Upper lobe of left lung (tissue), 6 donors: Measurements from ENCODE around the gene KRTAP5-7. TPM values are rescaled to one million over a fixed set of nuclear protein-coding genes. Genes with fewer than 3 reads are reported as not detected.

Source experiments
- ATAC-seq, 2 donors: fragments of 200-7000 bp; cut with Tn5 transposase; one replicate each; pipeline ENCODE4 v1.9.1; 2022; ENCODE audit warnings: mild to moderate bottlenecking in 2 of 2, moderate library complexity in 2 of 2; ENCODE audit not compliant: low FRiP score in 2 of 2
- DNase-seq, 2 donors: peaks; one replicate each; pipeline ENCODE4 v3.0.0-alpha.2; 2019 to 2020
- H3K27ac ChIP-seq, 4 donors: fragments of 200-600 bp; sonication (generic); one replicate each; pipeline ENCODE4 v1.5.1; 2016 to 2019
- H3K27me3 ChIP-seq, 4 donors: fragments of 200-600 bp; sonication (generic); one replicate each; pipeline ENCODE4 v1.5.1; 2017 to 2019
- H3K36me3 ChIP-seq, 4 donors: fragments of 200-600 bp; sonication (generic); one replicate each; pipeline ENCODE4 v1.5.1; 2016 to 2019
- H3K4me1 ChIP-seq, 4 donors: fragments of 200-600 bp; sonication (generic); one replicate each; pipeline ENCODE4 v1.5.1; 2018 to 2019
- H3K4me3 ChIP-seq, 4 donors: fragments of 200-600 bp; sonication (generic); one replicate each; pipeline ENCODE4 v1.5.1; 2017 to 2019; ENCODE audit warnings: mild to moderate bottlenecking in 2 of 4, moderate library complexity in 1 of 4
- H3K9me3 ChIP-seq, 4 donors: fragments of 200-600 bp; sonication (generic); one replicate each; pipeline ENCODE4 v1.5.1; 2018 to 2019
- CTCF ChIP-seq, 6 experiments: fragments of 450-650 bp in 4 of 6; fragments of 200-600 bp in 2 of 6; sonication (generic) in 2 of 6; IDR thresholded peaks; one replicate each; pipeline ENCODE4 v1.5.1; 2016 to 2019; ENCODE audit warnings: antibody characterized with exemption in 6 of 6
- EP300 ChIP-seq, 4 donors: sonication (generic); formaldehyde crosslinking; IDR thresholded peaks; one replicate each; pipeline ENCODE4 v1.5.1; 2017; ENCODE audit warnings: antibody characterized with exemption in 4 of 4, control low read depth in 2 of 4
- POLR2A ChIP-seq, 4 donors: fragments of 450-650 bp; IDR thresholded peaks; one replicate each; pipeline ENCODE4 v1.5.1; 2016 to 2017; ENCODE audit warnings: antibody characterized with exemption in 4 of 4, mild to moderate bottlenecking in 2 of 4
- POLR2AphosphoS5 ChIP-seq, 2 donors: sonication (generic); formaldehyde crosslinking; IDR thresholded peaks; one replicate each; pipeline ENCODE4 v1.5.1; 2017; ENCODE audit warnings: antibody characterized with exemption in 2 of 2
- WGBS, 2 donors: methylation state at CpG; one replicate each; pipeline ENCODE4 v1.1.5; 2017 to 2018; 5-methylcytosine and 5-hydroxymethylcytosine counted together
- total RNA-seq, 6 donors: library from RNA; depleted of rRNA in 4 of 6; stranded (reverse); fragments of >200 nt in 4 of 6; gene quantifications; one replicate each; pipeline versions ENCODE4 v1.1.0 to v1.2.1, GENCODE V29; 2016 to 2021
- donor health status: DM: no; HTN: no; CAD: no; lungs with moderate emphysema.
- donor health status: DM: no; HTN: yes; CAD: no; lungs with severe emphysema.

KRTAP5-7 gene
- total RNA-seq, 6 donors from 2014 or later, result 0.20 to 0.98 TPM; not detected in 4

GRCh38 chr11:71482216-71482615 lies 44.9 kb upstream of the KRTAP5-7 start:
- Histone ChIP-seq H3K27me3 (no peaks in the 10 kb centered on the region), H3K27ac (no peak overlapping the region), H3K4me3 (no peak overlapping the region), H3K36me3 (peaks cover 21 to 97% (median 86%) of the 10 kb centered on the region in 4 donors), H3K4me1 (no peaks in the 10 kb centered on the region), H3K9me3 (no peaks in the 10 kb centered on the region)
- WGBS, 2 donors, result 97 to 100% methylated on average over 3 to 6 of the region's 18 CpGs
- ATAC-seq, result no peak
- no peak for TF ChIP-seq CTCF (IDR thresholded peaks at IDR 0.05)
- TF ChIP-seq POLR2A (IDR thresholded peaks at IDR 0.05), result no peak
- no peak for TF ChIP-seq POLR2AphosphoS5 (IDR thresholded peaks at IDR 0.05)
- peak in 1 of 2 donors; percentile 57 for DNase-seq

GRCh38 chr11:71482746-71483364 lies 44.2 kb upstream of the KRTAP5-7 start:
- 95 to 99% methylated on average over 5 to 13 of the region's 13 CpGs for WGBS, 2 donors
- Histone ChIP-seq H3K4me1 (no peaks in the 10 kb centered on the region), H3K36me3 (peaks cover 21 to 95% (median 80%) of the 10 kb centered on the region in 4 donors), H3K27ac (no peak overlapping the region), H3K4me3 (no peak overlapping the region), H3K27me3 (no peaks in the 10 kb centered on the region), H3K9me3 (no peaks in the 10 kb centered on the region)
- TF ChIP-seq CTCF (IDR thresholded peaks at IDR 0.05) (no peak), POLR2AphosphoS5 (IDR thresholded peaks at IDR 0.05) (no peak), POLR2A (IDR thresholded peaks at IDR 0.05) (no peak), EP300 (IDR thresholded peaks at IDR 0.05) (no peak)
- ATAC-seq (no peak), DNase-seq (no peak)

GRCh38 chr11:71483692-71484091 lies 43.4 kb upstream of the KRTAP5-7 start:
- no peak for DNase-seq
- ATAC-seq, result no peak
- Histone ChIP-seq H3K4me1 (peaks cover 0 to 6% (median 5%) of the 10 kb centered on the region in 4 donors), H3K4me3 (no peak overlapping the region), H3K27me3 (no peaks in the 10 kb centered on the region), H3K27ac (no peak overlapping the region), H3K9me3 (no peaks in the 10 kb centered on the region), H3K36me3 (peaks cover 20 to 88% (median 73%) of the 10 kb centered on the region in 4 donors)
- 87 to 97% methylated on average over 6 of the region's 6 CpGs for WGBS, 2 donors
- TF ChIP-seq CTCF (IDR thresholded peaks at IDR 0.05), result no peak
- no peak for TF ChIP-seq POLR2AphosphoS5 (IDR thresholded peaks at IDR 0.05)
- no peak for TF ChIP-seq POLR2A (IDR thresholded peaks at IDR 0.05)
- TF ChIP-seq EP300 (IDR thresholded peaks at IDR 0.05), result no peak

GRCh38 chr11:71484248-71485062 lies 42.6 kb upstream of the KRTAP5-7 start:
- ATAC-seq, result no peak
- peaks cover 15 to 80% (median 67%) of the 10 kb centered on the region in 4 donors for H3K36me3 ChIP-seq
- DNase-seq, result no peak

GRCh38 chr11:71485063-71485399 lies 42.0 kb upstream of the KRTAP5-7 start:
- Histone ChIP-seq H3K4me3 (no peak overlapping the region), H3K4me1 (peaks cover 0 to 14% (median 10%) of the 10 kb centered on the region in 4 donors), H3K27ac (no peak overlapping the region), H3K27me3 (no peaks in the 10 kb centered on the region), H3K9me3 (no peaks in the 10 kb centered on the region), H3K36me3 (peaks cover 15 to 78% (median 64%) of the 10 kb centered on the region in 4 donors)
- DNase-seq, result no peak
- no peak for ATAC-seq
- 90 to 96% methylated on average over 3 to 6 of the region's 6 CpGs for WGBS, 2 donors
- TF ChIP-seq POLR2AphosphoS5 (IDR thresholded peaks at IDR 0.05) (no peak), CTCF (IDR thresholded peaks at IDR 0.05) (no peak), EP300 (IDR thresholded peaks at IDR 0.05) (no peak), POLR2A (IDR thresholded peaks at IDR 0.05) (no peak)

More at GRCh38 chr11:71484248-71485062, 42.6 kb upstream of the KRTAP5-7 start:
- Histone ChIP-seq H3K27ac (no peak overlapping the region), H3K4me1 (peaks cover 0 to 12% (median 9%) of the 10 kb centered on the region in 4 donors), H3K4me3 (no peak overlapping the region), H3K9me3 (no peaks in the 10 kb centered on the region), H3K27me3 (no peaks in the 10 kb centered on the region)
- WGBS, 2 donors, result 93 to 94% methylated on average over 23 of the region's 23 CpGs
- TF ChIP-seq POLR2A (IDR thresholded peaks at IDR 0.05), result no peak
